Peyer's patch (tissue), 4 donors: ENCODE measurements around the gene RHBDD3. TPM values are rescaled to one million over a fixed set of nuclear protein-coding genes. Genes with fewer than 3 reads are reported as not detected.
A peak's percentile ranks its signal among the peaks of the same experiment; 100 is the strongest.

Experiments
- DNase-seq, 3 donors: peaks; one replicate each; pipeline ENCODE4 v3.0.0-alpha.2; 2017 to 2019
- H3K27ac ChIP-seq, 4 donors: fragments of 200-600 bp; sonication (generic); one replicate each; pipeline ENCODE4 v1.5.1; 2016 to 2019
- H3K27me3 ChIP-seq, 2 donors: fragments of 200-600 bp; sonication (generic); one replicate each; pipeline ENCODE4 v1.5.1; 2019
- H3K36me3 ChIP-seq, 3 donors: fragments of 200-600 bp; sonication (generic); one replicate each; pipeline ENCODE4 v1.5.1; 2016 to 2019
- H3K4me1 ChIP-seq, 4 donors: fragments of 200-600 bp; sonication (generic); one replicate each; pipeline ENCODE4 v1.5.1; 2016 to 2019
- H3K4me3 ChIP-seq, 4 donors: fragments of 200-600 bp; sonication (generic); 1 replicate in 3 of 4; 2 replicates in 1 of 4; pipeline ENCODE4 v1.5.1; 2016 to 2019; ENCODE audit warnings: mild to moderate bottlenecking in 1 of 4
- H3K9me3 ChIP-seq, 4 donors: fragments of 200-600 bp; sonication (generic); one replicate each; pipeline ENCODE4 v1.5.1; 2016 to 2019; ENCODE audit warnings: mild to moderate bottlenecking in 1 of 4
- POLR2A ChIP-seq, 2 donors: fragments of 450-650 bp; IDR thresholded peaks; one replicate each; pipeline ENCODE4 v1.5.1; 2017; ENCODE audit warnings: antibody characterized with exemption in 2 of 2, mild to moderate bottlenecking in 2 of 2, moderate library complexity in 2 of 2
- total RNA-seq, 4 donors: library from RNA; depleted of rRNA; stranded (reverse); fragments of >200 nt; gene quantifications; one replicate each; pipeline ENCODE4 v1.1.0, GENCODE V29; 2016
- TF ChIP-seq, protein P1 (sequence below), 6 experiments: fragments of 450-650 bp in 4 of 6; fragments of 200-600 bp in 2 of 6; sonication (generic) in 1 of 6; IDR thresholded peaks; one replicate each; pipeline ENCODE4 v1.5.1; 2017 to 2019; ENCODE audit warnings: antibody characterized with exemption in 6 of 6, mild to moderate bottlenecking in 3 of 6, moderate library complexity in 1 of 6

The RHBDD3 gene
- total RNA-seq, 4 donors from 2014 or later, result 25.4 to 47.2 (median 36.2) TPM

DNA sequence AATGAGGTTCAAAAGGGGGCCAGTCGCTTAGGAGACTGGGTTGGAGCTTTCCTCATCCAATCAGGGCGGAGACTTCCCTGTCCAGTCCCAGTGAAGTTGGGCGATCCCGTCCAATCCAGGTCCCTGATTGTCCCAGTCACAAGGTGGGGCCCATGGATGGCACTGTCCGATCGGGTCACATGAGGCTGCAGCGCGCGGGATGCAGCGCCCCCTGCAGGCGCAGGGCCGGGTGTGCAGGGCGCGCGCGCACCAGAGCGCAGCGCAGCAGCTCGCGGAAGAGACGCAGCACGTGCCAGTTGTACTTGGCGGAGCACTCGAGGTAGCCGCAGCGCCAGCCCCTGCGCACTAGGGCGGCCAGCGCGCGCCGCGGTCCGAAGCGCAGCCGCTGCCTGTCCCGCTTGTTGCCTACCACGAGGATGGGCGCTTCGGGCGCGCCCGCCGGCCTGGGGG, 45.4 kb upstream of the RHBDD3 start:
- Histone ChIP-seq H3K36me3 (no peaks in the 10 kb centered on the region), H3K4me3 (no peak overlapping the region), H3K27me3 (peaks cover 0 to 19% of the 10 kb centered on the region in 2 donors), H3K9me3 (no peaks in the 10 kb centered on the region), H3K4me1 (peaks cover 16 to 74% (median 27%) of the 10 kb centered on the region in 4 donors), H3K27ac (no peak overlapping the region)
- peak in 1 of 3 donors; percentile 74 for DNase-seq
- TF ChIP-seq, protein P1, sequence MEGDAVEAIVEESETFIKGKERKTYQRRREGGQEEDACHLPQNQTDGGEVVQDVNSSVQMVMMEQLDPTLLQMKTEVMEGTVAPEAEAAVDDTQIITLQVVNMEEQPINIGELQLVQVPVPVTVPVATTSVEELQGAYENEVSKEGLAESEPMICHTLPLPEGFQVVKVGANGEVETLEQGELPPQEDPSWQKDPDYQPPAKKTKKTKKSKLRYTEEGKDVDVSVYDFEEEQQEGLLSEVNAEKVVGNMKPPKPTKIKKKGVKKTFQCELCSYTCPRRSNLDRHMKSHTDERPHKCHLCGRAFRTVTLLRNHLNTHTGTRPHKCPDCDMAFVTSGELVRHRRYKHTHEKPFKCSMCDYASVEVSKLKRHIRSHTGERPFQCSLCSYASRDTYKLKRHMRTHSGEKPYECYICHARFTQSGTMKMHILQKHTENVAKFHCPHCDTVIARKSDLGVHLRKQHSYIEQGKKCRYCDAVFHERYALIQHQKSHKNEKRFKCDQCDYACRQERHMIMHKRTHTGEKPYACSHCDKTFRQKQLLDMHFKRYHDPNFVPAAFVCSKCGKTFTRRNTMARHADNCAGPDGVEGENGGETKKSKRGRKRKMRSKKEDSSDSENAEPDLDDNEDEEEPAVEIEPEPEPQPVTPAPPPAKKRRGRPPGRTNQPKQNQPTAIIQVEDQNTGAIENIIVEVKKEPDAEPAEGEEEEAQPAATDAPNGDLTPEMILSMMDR (IDR thresholded peaks at IDR 0.05), result peak in 5 of 6 experiments; percentile 34 to 95 (median 83)
- no peak for TF ChIP-seq POLR2A (IDR thresholded peaks at IDR 0.05)

DNA sequence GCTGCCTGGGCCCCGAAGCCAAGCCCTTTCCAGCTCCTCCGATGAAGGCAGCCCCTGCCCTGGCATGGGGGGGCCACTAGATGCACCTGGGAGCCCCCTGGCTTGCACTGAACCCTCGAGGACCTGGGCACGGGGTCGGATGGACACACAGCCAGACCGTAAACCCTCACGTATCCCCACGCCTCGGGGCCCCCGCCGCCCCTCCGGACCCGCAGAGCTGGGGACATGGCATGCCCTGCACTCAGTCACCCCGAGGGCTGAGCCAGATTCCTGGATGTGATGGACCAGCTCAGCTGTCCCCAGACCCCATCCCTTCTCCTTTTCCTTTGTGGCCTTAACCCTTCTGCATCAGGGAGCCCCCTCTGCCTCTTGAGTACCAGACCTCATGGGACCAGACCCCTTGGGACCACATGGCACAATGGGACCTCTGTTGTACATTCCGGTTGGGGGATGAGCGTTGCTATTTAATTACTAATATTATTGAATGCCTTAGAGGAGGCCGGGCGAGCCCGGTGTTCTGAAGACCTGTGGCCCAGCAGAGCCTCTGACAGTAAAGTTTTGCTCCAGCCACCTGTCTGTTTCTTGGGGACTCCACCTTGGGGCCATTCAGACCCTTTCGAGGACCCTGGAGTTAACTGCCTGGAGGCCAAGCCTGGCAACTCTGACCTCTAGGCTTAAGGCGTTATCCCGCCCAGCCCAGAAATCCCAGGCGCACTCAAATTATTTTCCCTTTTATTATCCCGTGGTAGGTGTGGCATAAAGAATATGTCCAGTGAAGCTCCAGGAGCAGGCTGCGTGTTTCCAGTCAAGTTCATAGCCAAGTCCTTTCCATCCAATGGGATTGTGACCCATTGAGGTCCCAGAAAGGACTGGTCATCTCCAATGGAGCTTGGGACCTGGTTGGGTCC, 44.7 kb upstream of the RHBDD3 start:
- peaks cover 16 to 80% (median 28%) of the 10 kb centered on the region in 4 donors for H3K4me1 ChIP-seq
- no peaks in the 10 kb centered on the region for H3K36me3 ChIP-seq
- H3K27ac ChIP-seq, result peak overlapping the region in 1 of 4 donors; percentile 73
- H3K9me3 ChIP-seq, result no peaks in the 10 kb centered on the region
- no peak for DNase-seq
- H3K27me3 ChIP-seq, result peaks cover 0 to 19% of the 10 kb centered on the region in 2 donors
- TF ChIP-seq, protein P1 (IDR thresholded peaks at IDR 0.05), result no peak
- TF ChIP-seq POLR2A (IDR thresholded peaks at IDR 0.05), result no peak
- H3K4me3 ChIP-seq, result no peak overlapping the region

DNA sequence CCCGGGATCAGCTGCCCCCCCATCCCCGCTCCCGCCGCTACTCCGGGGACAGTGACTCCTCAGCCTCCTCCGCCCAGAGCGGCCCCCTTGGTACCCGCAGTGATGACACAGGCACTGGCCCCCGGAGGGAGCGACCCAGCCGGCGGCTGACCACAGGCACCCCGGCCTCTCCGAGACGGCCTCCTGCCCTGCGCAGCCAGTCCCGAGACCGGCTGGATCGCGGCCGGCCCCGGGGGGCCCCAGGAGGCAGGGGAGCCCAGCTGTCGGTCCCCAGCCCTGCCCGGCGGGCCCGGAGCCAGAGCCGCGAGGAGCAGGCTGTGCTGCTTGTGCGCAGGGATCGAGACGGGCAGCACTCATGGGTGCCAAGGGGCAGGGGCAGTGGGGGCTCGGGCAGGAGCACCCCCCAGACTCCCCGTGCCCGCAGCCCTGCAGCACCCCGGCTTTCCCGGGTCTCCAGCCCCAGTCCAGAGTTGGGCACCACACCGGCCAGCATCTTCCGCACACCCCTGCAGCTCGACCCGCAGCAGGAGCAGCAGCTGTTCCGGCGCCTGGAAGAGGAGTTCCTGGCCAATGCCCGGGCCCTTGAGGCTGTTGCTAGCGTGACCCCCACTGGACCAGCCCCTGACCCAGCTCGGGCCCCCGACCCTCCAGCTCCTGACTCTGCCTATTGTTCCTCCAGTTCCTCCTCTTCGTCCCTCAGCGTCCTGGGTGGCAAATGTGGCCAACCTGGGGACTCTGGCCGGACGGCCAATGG, 43.9 kb upstream of the RHBDD3 start:
- no peaks in the 10 kb centered on the region for H3K9me3 ChIP-seq
- peak overlapping the region in 2 of 4 donors; percentile 15 to 27 for H3K4me3 ChIP-seq
- H3K27ac ChIP-seq, result peak overlapping the region; percentile 32 to 77 (median 64)
- H3K36me3 ChIP-seq, result no peaks in the 10 kb centered on the region
- peaks cover 0 to 19% of the 10 kb centered on the region in 2 donors for H3K27me3 ChIP-seq
- DNase-seq, result peak in 2 of 3 donors; percentile 47 to 59
- TF ChIP-seq POLR2A (IDR thresholded peaks at IDR 0.05), result no peak
- TF ChIP-seq, protein P1 (IDR thresholded peaks at IDR 0.05), result no peak
- H3K4me1 ChIP-seq, result peaks cover 16 to 80% (median 33%) of the 10 kb centered on the region in 4 donors

DNA sequence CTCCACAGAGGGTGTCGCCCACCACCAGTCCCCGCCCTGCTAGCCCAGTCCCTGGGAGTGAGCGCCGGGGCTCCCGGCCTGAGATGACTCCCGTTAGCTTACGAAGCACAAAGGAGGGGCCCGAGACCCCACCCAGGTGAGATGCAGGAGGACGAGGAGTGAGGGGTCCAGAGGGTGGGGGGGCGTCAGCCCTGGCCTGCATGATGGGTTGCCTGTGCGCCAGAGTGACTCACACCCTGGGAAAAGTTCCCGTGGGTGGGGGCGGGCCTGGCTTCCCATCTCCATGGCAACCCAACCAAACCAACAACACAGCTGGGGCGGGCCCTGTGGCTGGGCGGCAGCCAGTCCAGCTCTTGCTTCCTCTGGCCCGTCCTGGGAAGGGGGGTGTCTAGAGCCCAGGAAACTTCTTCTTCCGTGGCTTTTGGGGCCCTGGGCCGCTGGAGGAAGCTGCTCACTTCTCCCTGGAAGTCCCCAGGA, 43.1 kb upstream of the RHBDD3 start:
- no peaks in the 10 kb centered on the region for H3K36me3 ChIP-seq
- H3K9me3 ChIP-seq, result no peaks in the 10 kb centered on the region
- no peak for TF ChIP-seq POLR2A (IDR thresholded peaks at IDR 0.05)
- TF ChIP-seq, protein P1 (IDR thresholded peaks at IDR 0.05), result no peak
- H3K4me3 ChIP-seq, result peak overlapping the region in 2 of 4 donors; percentile 15 to 27
- H3K27me3 ChIP-seq, result peaks cover 0 to 16% of the 10 kb centered on the region in 2 donors
- DNase-seq, result peak; percentile 67 to 92 (median 92)
- peak overlapping the region; percentile 46 to 77 (median 64) for H3K27ac ChIP-seq
- H3K4me1 ChIP-seq, result peaks cover 16 to 80% (median 37%) of the 10 kb centered on the region in 4 donors
